ENCODE measurements around the gene MRAP2.
"Not testable (repeated sequence)": the region's sequence is repeated elsewhere in the genome, so short reads cannot be mapped to it uniquely, and the experiment has no call there.

Gene MRAP2

GRCh38 chr6:84093441-84094435, 60.2 kb downstream of the MRAP2 start:
- TF ChIP-seq CTCF (IDR thresholded peaks at IDR 0.05; ENCODE audit: low read depth, low read length, missing control alignments) = no peak
- no peak for DNase-seq (ENCODE audit: low read depth)
- in situ Hi-C loops (cut with HindIII; ENCODE audit: low sequenced_read_pairs) = no loop called here
- H3K4me3 ChIP-seq (ENCODE audit: low read depth, low read length) = no peak overlapping the region

GRCh38 chr6:84095156-84095555, 61.6 kb downstream of the MRAP2 start:
- DNase-seq (ENCODE audit: low read depth) = no peak
- in situ Hi-C loops (cut with HindIII; ENCODE audit: low sequenced_read_pairs) = no loop called here
- no peak overlapping the region for H3K4me3 ChIP-seq (ENCODE audit: low read depth, low read length)
- no peak for TF ChIP-seq CTCF (IDR thresholded peaks at IDR 0.05; ENCODE audit: low read depth, low read length, missing control alignments)

- no peak for DNase-seq (ENCODE audit: low read depth)
- in situ Hi-C loops (cut with HindIII; ENCODE audit: low sequenced_read_pairs) = no loop called here
- no peak overlapping the region for H3K4me3 ChIP-seq (ENCODE audit: low read depth, low read length)
- no peak for TF ChIP-seq CTCF (IDR thresholded peaks at IDR 0.05; ENCODE audit: low read depth, low read length, missing control alignments)
Observed at GRCh38 chr6:84103029-84103428, 69.5 kb downstream of the MRAP2 start.

GRCh38 chr6:84105215-84105924, 71.8 kb downstream of the MRAP2 start:
- H3K4me3 ChIP-seq (ENCODE audit: low read depth, low read length); DNase-seq (ENCODE audit: low read depth); in situ Hi-C loops (cut with HindIII; ENCODE audit: low sequenced_read_pairs): not testable (repeated sequence)

GRCh38 chr6:84107495-84107894, 73.9 kb downstream of the MRAP2 start:
- TF ChIP-seq CTCF (IDR thresholded peaks at IDR 0.05; ENCODE audit: low read depth, low read length, missing control alignments) = no peak
- H3K4me3 ChIP-seq (ENCODE audit: low read depth, low read length) = no peak overlapping the region
- no peak for DNase-seq (ENCODE audit: low read depth)
- in situ Hi-C loops (cut with HindIII; ENCODE audit: low sequenced_read_pairs) = no loop called here

DNA sequence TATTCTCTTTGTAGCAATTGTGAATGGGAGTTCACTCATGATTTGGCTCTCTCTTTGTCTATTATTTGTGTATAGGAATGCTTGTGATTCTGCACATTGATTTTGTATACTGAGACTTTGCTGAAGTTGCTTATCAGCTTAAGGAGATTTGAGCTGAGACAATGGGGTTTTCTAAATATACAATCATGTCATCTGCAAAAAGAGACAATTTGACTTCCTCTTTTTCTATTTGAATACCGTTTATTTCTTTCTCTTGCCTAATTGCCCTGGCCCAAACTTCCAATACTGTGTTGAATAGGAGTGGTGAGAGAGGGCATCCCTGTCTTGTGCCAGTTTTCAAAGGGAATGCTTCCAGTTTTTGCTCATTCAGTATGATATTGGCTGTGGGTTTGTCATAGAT, 77.8 kb downstream of the MRAP2 start:
- H3K4me3 ChIP-seq (ENCODE audit: low read depth, low read length); in situ Hi-C loops (cut with HindIII; ENCODE audit: low sequenced_read_pairs); DNase-seq (ENCODE audit: low read depth): not testable (repeated sequence)

- in situ Hi-C loops (cut with HindIII; ENCODE audit: low sequenced_read_pairs); DNase-seq (ENCODE audit: low read depth); H3K4me3 ChIP-seq (ENCODE audit: low read depth, low read length): not testable (repeated sequence)
Observed at GRCh38 chr6:84114933-84115594, 81.5 kb downstream of the MRAP2 start.

Data from astrocyte of the cerebellum (primary cell).